ENCODE results near the gene SPATA31A6.
"Not testable (repeated sequence)": the region's sequence is repeated elsewhere in the genome, so short reads cannot be mapped to it uniquely, and the experiment has no call there.

The SPATA31A6 gene

GRCh38 chr9:42183359-42183758, at the start of gene SPATA31A6:
TSS of gene SPATA31A6 (plus strand) at chr9:42183659. CDS start at chr9:42183688, 29 bp downstream.
- H3K4me3 ChIP-seq (ENCODE audit: low read depth, low read length) = not testable (repeated sequence)

- H3K4me3 ChIP-seq (ENCODE audit: low read depth, low read length) = not testable (repeated sequence)
Observed at GRCh38 chr9:42160299-42160698, 23.2 kb upstream of the SPATA31A6 start.

GRCh38 chr9:42219861-42220260, 36.4 kb downstream of the SPATA31A6 start:
- not testable (repeated sequence) for H3K4me3 ChIP-seq (ENCODE audit: low read depth, low read length)

- not testable (repeated sequence) for H3K4me3 ChIP-seq (ENCODE audit: low read depth, low read length)
Observed at GRCh38 chr9:42223230-42223629, 39.8 kb downstream of the SPATA31A6 start.

GRCh38 chr9:42233031-42233430, 49.6 kb downstream of the SPATA31A6 start:
- H3K4me3 ChIP-seq (ENCODE audit: low read depth, low read length) = not testable (repeated sequence)

- not testable (repeated sequence) for H3K4me3 ChIP-seq (ENCODE audit: low read depth, low read length)
Observed at GRCh38 chr9:42234610-42235009, 51.2 kb downstream of the SPATA31A6 start.

- not testable (repeated sequence) for H3K4me3 ChIP-seq (ENCODE audit: low read depth, low read length)
Observed at GRCh38 chr9:42235352-42235991, 52.0 kb downstream of the SPATA31A6 start.

- not testable (repeated sequence) for H3K4me3 ChIP-seq (ENCODE audit: low read depth, low read length)
Observed at GRCh38 chr9:42236097-42236496, 52.6 kb downstream of the SPATA31A6 start.

- not testable (repeated sequence) for H3K4me3 ChIP-seq (ENCODE audit: low read depth, low read length)
Observed at GRCh38 chr9:42237381-42237780, 53.9 kb downstream of the SPATA31A6 start.

GRCh38 chr9:42238862-42239261, 55.4 kb downstream of the SPATA31A6 start:
- not testable (repeated sequence) for H3K4me3 ChIP-seq (ENCODE audit: low read depth, low read length)

Data from WI38 (cell line).